ENCODE measurements around the gene PRDM15. TPM values are rescaled to one million over a fixed set of nuclear protein-coding genes. Genes with fewer than 3 reads are reported as not detected.

PRDM15 gene
- total and polyA plus RNA-seq, 2 donors (not counting 3 experiments of a cell fraction or from before 2014, with no cell fraction given), result 11.8 to 12.9 TPM

DNA sequence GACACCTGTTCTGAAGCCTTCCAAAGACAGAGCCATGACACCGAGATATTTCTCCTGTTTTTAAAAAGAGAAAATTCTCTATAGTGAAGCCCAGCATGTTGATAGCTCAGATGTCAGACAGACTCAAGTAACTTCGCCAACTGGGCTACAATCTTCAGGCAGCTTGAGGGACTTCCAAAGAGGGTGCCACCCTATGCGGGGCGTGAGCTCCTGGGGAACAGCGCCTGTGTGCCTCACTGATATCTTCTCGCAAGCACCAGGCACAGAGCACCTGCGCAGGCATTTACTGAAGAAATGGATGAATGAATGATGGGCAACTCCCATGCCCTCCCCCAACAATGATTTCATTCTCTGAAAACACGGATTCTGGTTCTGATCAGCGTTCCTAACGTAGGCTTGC is 129.9 kb downstream of the PRDM15 start:
- dilution Hi-C loops (cut with MboI; ENCODE audit: extremely low pct_ligation_motif_present, low sequenced_read_pairs), result no loop called here
- Histone ChIP-seq H4K20me1 (replicated peaks; ENCODE audit: control insufficient read depth, extremely low read depth, insufficient read depth, low read length) (no peaks in the 10 kb centered on the region), H3K27me3 (ENCODE audit: control insufficient read depth in 2 of 2, insufficient read depth in 2 of 2, low read length in 2 of 2) (peaks cover 1 to 5% of the 10 kb centered on the region in 2 experiments), H3K4me1 (ENCODE audit: control insufficient read depth, extremely low read depth, insufficient read depth, low read length) (no peaks in the 10 kb centered on the region), H3K9ac (replicated peaks; ENCODE audit: extremely low read depth, insufficient read depth, low read length) (no peak overlapping the region), H3K27ac (ENCODE audit: insufficient read depth, low read depth, low read length) (no peak overlapping the region), H2AFZ (ENCODE audit: low read depth, low read length) (no peak overlapping the region), H3K9me3 (replicated peaks; ENCODE audit: control insufficient read depth, insufficient read depth, low read length) (no peaks in the 10 kb centered on the region), H3K9me1 (replicated peaks; ENCODE audit: control insufficient read depth, extremely low read depth, insufficient read depth, low read length) (no peaks in the 10 kb centered on the region), H3K4me2 (ENCODE audit: insufficient read depth, low read length) (no peak overlapping the region), H3K36me3 (ENCODE audit: control insufficient read depth in 2 of 2, extremely low read depth in 1 of 2, insufficient read depth in 2 of 2, low read length in 2 of 2) (no peaks in the 10 kb centered on the region), H3K4me3 (replicated peaks in 1 of 3; ENCODE audit: insufficient read depth in 1 of 3, low read depth in 1 of 3, low read length in 3 of 3) (no peak overlapping the region), H3K79me2 (ENCODE audit: control insufficient read depth, insufficient read depth, low read length) (no peaks in the 10 kb centered on the region)
- DNase-seq (ENCODE audit: low read depth, low spot score) (no peak), FAIRE-seq (no peak)
- TF ChIP-seq GATA2 (IDR thresholded peaks at IDR 0.05; ENCODE audit: insufficient read depth, insufficient read length, low read depth, low read length), result no peak
- TF ChIP-seq CTCF (IDR thresholded peaks at IDR 0.05; ENCODE audit: extremely low read depth in 1 of 2, insufficient read depth in 1 of 2, low read depth in 1 of 2, low read length in 2 of 2), result no peak
- TF ChIP-seq POLR2A (IDR thresholded peaks at IDR 0.05; ENCODE audit: low read depth, low read length), result no peak
- TF ChIP-seq JUN (IDR thresholded peaks at IDR 0.05; ENCODE audit: borderline replicate concordance, insufficient read depth, insufficient read length, low read depth), result no peak
- no peak for TF ChIP-seq MYC (IDR thresholded peaks at IDR 0.05; ENCODE audit: low read depth, low read length)
- TF ChIP-seq POLR2AphosphoS5 (IDR thresholded peaks at IDR 0.05; ENCODE audit: insufficient read depth, low read depth, low read length), result no peak
- TF ChIP-seq EZH2 (IDR thresholded peaks at IDR 0.05; ENCODE audit: borderline replicate concordance, low read depth, low read length, severe bottlenecking), result no peak
- TF ChIP-seq FOS (IDR thresholded peaks at IDR 0.05; ENCODE audit: borderline replicate concordance, insufficient read depth, low read length), result no peak
- TF ChIP-seq, protein P1, sequence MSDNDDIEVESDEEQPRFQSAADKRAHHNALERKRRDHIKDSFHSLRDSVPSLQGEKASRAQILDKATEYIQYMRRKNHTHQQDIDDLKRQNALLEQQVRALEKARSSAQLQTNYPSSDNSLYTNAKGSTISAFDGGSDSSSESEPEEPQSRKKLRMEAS (IDR thresholded peaks at IDR 0.05; ENCODE audit: insufficient read depth, insufficient read length), result no peak
- ChIA-PET CTCF (no interaction called here), POLR2A (no interaction called here)
- intact Hi-C loops (cut with micrococcal nuclease), result no loop called here
- no TSS peak for BruUV-seq (replicated peaks)

Small RNAs within 50 kb of the gene (small RNA-seq; reads per million reads assigned to genes)
- not detected for gene RF00334 (ENCODE audit: insufficient read depth, insufficient read length, low read depth, low replicate concordance)

Other genes starting within 250 kb of the PRDM15 start
- gene RIPK4, start 112.3 kb downstream of the PRDM15 start, total RNA-seq, result not detected in 2 replicates
- not detected in 2 replicates for gene RIPK4, start 112.3 kb downstream of the PRDM15 start, polyA plus RNA-seq
- gene C2CD2, start 74.7 kb upstream of the PRDM15 start, total RNA-seq, result 33.6 and 41.2 TPM in 2 replicates
- 28.3 and 32.6 TPM in 2 replicates for gene C2CD2, start 74.7 kb upstream of the PRDM15 start, polyA plus RNA-seq
- 10.8 and 12.4 TPM in 2 replicates for gene ZBTB21, start 131.0 kb upstream of the PRDM15 start, total RNA-seq
- 2.8 and 3.9 TPM in 2 replicates for gene ZBTB21, start 131.0 kb upstream of the PRDM15 start, polyA plus RNA-seq
- not detected in 2 replicates for gene UMODL1, start 192.0 kb upstream of the PRDM15 start, total RNA-seq
- not detected in 2 replicates for gene UMODL1, start 192.0 kb upstream of the PRDM15 start, polyA plus RNA-seq